Keratinocyte (primary cell): ENCODE measurements around the gene GRHL3. TPM values are rescaled to one million over a fixed set of nuclear protein-coding genes. Genes with fewer than 3 reads are reported as not detected.

ENCODE experiments used
- DNase-seq: peaks from one replicate; pipeline ENCODE4 v3.0.0-alpha.2; 2011; ENCODE audit warnings: low read depth, missing footprints, low spot score
- FAIRE-seq: peaks from 2 replicates; lab custom pipeline; 2011; peaks lifted over from hg19 to GRCh38; lab: Jason Lieb, UNC
- H2AFZ ChIP-seq: 2 replicates; pipeline ENCODE4 v1.6.0; 2012; ENCODE audit warnings: low read length, control low read depth, inconsistent platforms; ENCODE audit not compliant: control insufficient read depth
- H3K27ac ChIP-seq: 2 replicates; pipeline ENCODE4 v1.5.1; 2011; ENCODE audit warnings: low read length; ENCODE audit not compliant: control insufficient read depth, insufficient read depth
- H3K27me3 ChIP-seq: 3 replicates; pipeline ENCODE4 v1.6.0; 2011; ENCODE audit warnings: low read length; ENCODE audit not compliant: control insufficient read depth, insufficient read depth; ENCODE audit errors: extremely low read depth
- H3K36me3 ChIP-seq, 2 experiments: 2 replicates in 1 of 2; 3 replicates in 1 of 2; pipeline ENCODE4 v1.5.1; 2011; ENCODE audit warnings: low read length in 2 of 2, mild to moderate bottlenecking in 1 of 2; ENCODE audit not compliant: control insufficient read depth in 2 of 2, insufficient read depth in 2 of 2; ENCODE audit errors: extremely low read depth in 1 of 2
- H3K4me1 ChIP-seq: 3 replicates; pipeline ENCODE4 v1.5.1; 2011; ENCODE audit warnings: low read length; ENCODE audit not compliant: control insufficient read depth, insufficient read depth; ENCODE audit errors: extremely low read depth
- H3K4me2 ChIP-seq: 3 replicates; pipeline ENCODE4 v1.6.0; 2011; ENCODE audit warnings: low read depth, low read length; ENCODE audit not compliant: control insufficient read depth, insufficient read depth; ENCODE audit errors: extremely low read depth
- H3K4me3 ChIP-seq, 3 experiments: fragments of 200-600 bp in 1 of 3; sonication (generic) in 1 of 3; 2 replicates in 2 of 3; 3 replicates in 1 of 3; pipeline ENCODE4 v1.5.1; 2011 to 2016; ENCODE audit warnings: low read length in 3 of 3, mild to moderate bottlenecking in 3 of 3, control low read depth in 2 of 3, inconsistent platforms in 1 of 3, low read depth in 1 of 3, mixed read lengths in 1 of 3, mixed run types in 1 of 3, moderate library complexity in 1 of 3; ENCODE audit not compliant: control insufficient read depth in 2 of 3, insufficient read depth in 2 of 3; ENCODE audit errors: extremely low read depth in 1 of 3
- H3K79me2 ChIP-seq: 2 replicates; pipeline ENCODE4 v1.6.0; 2012; ENCODE audit warnings: low read length; ENCODE audit not compliant: control insufficient read depth, insufficient read depth
- H3K9ac ChIP-seq: 3 replicates; pipeline ENCODE4 v1.6.0; 2011; ENCODE audit warnings: low read length; ENCODE audit not compliant: control insufficient read depth, insufficient read depth; ENCODE audit errors: extremely low read depth
- H3K9me1 ChIP-seq: 3 replicates; pipeline ENCODE4 v1.6.0; 2011; ENCODE audit warnings: low read length; ENCODE audit not compliant: control insufficient read depth, insufficient read depth; ENCODE audit errors: extremely low read depth
- H3K9me3 ChIP-seq: 2 replicates; pipeline ENCODE4 v1.5.1; 2012; ENCODE audit warnings: low read depth, low read length; ENCODE audit not compliant: control insufficient read depth
- H4K20me1 ChIP-seq: 3 replicates; pipeline ENCODE4 v1.6.0; 2011; ENCODE audit warnings: low read length; ENCODE audit not compliant: control insufficient read depth, insufficient read depth; ENCODE audit errors: extremely low read depth
- EZH2 ChIP-seq: IDR thresholded peaks from one replicate; pipeline ENCODE4 v1.6.1; 2012; ENCODE audit warnings: inconsistent platforms, mild to moderate bottlenecking, low read length, moderate library complexity
- dilution Hi-C: fragments of 300-500 bp; cut with MboI; formaldehyde crosslinking; loops from one replicate; pipeline ENCODE4 v1.7.0; 2020; ENCODE audit warnings: low sequenced_read_pairs; ENCODE audit not compliant: extremely low pct_ligation_motif_present
- polyA plus RNA-seq, 5 experiments: library from polyadenylated mRNA; depleted of rRNA in 3 of 5; stranded (reverse) in 3 of 5; stranded (forward) in 1 of 5; unstranded in 1 of 5; fragments of >200 nt; gene quantifications; 1 replicate in 1 of 5; 2 replicates in 3 of 5; 3 replicates in 1 of 5; pipeline versions ENCODE4 v1.2.1 to v1.2.3, GENCODE V29; 2011 to 2012; ENCODE audit warnings: missing spikeins in 2 of 5, low read depth in 1 of 5, low replicate concordance in 1 of 5
- TF ChIP-seq, protein P1 (sequence below), 3 experiments: IDR thresholded peaks in 1 of 3; conservative IDR thresholded peaks in 1 of 3; optimal IDR thresholded peaks in 1 of 3; 2 replicates in 2 of 3; 3 replicates in 1 of 3; pipeline versions ENCODE3 to v1.5.1; 2011; ENCODE audit warnings: low read length in 3 of 3, mild to moderate bottlenecking in 3 of 3, moderate library complexity in 2 of 3, control low read depth in 1 of 3, inconsistent platforms in 1 of 3; ENCODE audit not compliant: insufficient read depth in 2 of 3; ENCODE audit errors: extremely low read depth in 1 of 3

Gene GRHL3
- polyA plus RNA-seq, 1 donor (not counting 4 experiments of a cell fraction or from before 2014, with no cell fraction given) = 13.0 TPM

GRCh38 chr1:24288479-24288878, 30.7 kb upstream of the GRHL3 start:
- Histone ChIP-seq H3K9ac (no peak overlapping the region), H3K4me2 (no peak overlapping the region), H3K9me1 (peaks cover 4% of the 10 kb centered on the region), H3K4me3 (no peak overlapping the region), H3K4me1 (peaks cover 70% of the 10 kb centered on the region), H3K27ac (no peak overlapping the region), H3K27me3 (no peaks in the 10 kb centered on the region), H2AFZ (no peak overlapping the region), H3K79me2 (no peaks in the 10 kb centered on the region), H4K20me1 (no peaks in the 10 kb centered on the region), H3K36me3 (no peaks in the 10 kb centered on the region), H3K9me3 (no peaks in the 10 kb centered on the region)
- TF ChIP-seq, protein P1, sequence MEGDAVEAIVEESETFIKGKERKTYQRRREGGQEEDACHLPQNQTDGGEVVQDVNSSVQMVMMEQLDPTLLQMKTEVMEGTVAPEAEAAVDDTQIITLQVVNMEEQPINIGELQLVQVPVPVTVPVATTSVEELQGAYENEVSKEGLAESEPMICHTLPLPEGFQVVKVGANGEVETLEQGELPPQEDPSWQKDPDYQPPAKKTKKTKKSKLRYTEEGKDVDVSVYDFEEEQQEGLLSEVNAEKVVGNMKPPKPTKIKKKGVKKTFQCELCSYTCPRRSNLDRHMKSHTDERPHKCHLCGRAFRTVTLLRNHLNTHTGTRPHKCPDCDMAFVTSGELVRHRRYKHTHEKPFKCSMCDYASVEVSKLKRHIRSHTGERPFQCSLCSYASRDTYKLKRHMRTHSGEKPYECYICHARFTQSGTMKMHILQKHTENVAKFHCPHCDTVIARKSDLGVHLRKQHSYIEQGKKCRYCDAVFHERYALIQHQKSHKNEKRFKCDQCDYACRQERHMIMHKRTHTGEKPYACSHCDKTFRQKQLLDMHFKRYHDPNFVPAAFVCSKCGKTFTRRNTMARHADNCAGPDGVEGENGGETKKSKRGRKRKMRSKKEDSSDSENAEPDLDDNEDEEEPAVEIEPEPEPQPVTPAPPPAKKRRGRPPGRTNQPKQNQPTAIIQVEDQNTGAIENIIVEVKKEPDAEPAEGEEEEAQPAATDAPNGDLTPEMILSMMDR (optimal IDR thresholded peaks at IDR 0.05 in 1 of 3, IDR thresholded peaks at IDR 0.05 in 1 of 3, conservative IDR thresholded peaks at IDR 0.05 in 1 of 3; ENCODE audit: extremely low read depth in 1 of 3, insufficient read depth in 2 of 3, low read length in 3 of 3) = no peak
- TF ChIP-seq EZH2 = no peak
- FAIRE-seq = no peak
- dilution Hi-C loops = no loop called here
- DNase-seq = no peak

- peak; percentile 90 for FAIRE-seq
- no peaks in the 10 kb centered on the region for H4K20me1 ChIP-seq
- DNase-seq = no peak
- TF ChIP-seq, protein P1 (optimal IDR thresholded peaks at IDR 0.05 in 1 of 3, IDR thresholded peaks at IDR 0.05 in 1 of 3, conservative IDR thresholded peaks at IDR 0.05 in 1 of 3; ENCODE audit: extremely low read depth in 1 of 3, insufficient read depth in 2 of 3, low read length in 3 of 3) = no peak
- TF ChIP-seq EZH2 = no peak
- no peaks in the 10 kb centered on the region for H3K79me2 ChIP-seq
- H3K4me2 ChIP-seq = no peak overlapping the region
- no peak overlapping the region for H3K4me3 ChIP-seq
- H3K9ac ChIP-seq = no peak overlapping the region
- H3K9me1 ChIP-seq = peaks cover 4% of the 10 kb centered on the region
- no peaks in the 10 kb centered on the region for H3K9me3 ChIP-seq
- H3K4me1 ChIP-seq = peaks cover 69% of the 10 kb centered on the region
- dilution Hi-C loops = no loop called here
- peak overlapping the region; percentile 44 for H3K27ac ChIP-seq
- H2AFZ ChIP-seq = no peak overlapping the region
- H3K27me3 ChIP-seq = no peaks in the 10 kb centered on the region
- H3K36me3 ChIP-seq = no peaks in the 10 kb centered on the region
Measured at GRCh38 chr1:24289937-24290595, 29.1 kb upstream of the GRHL3 start.
